Thymus (tissue), 11 donors: ENCODE results near the gene GATA2. TPM values are rescaled to one million over a fixed set of nuclear protein-coding genes. Genes with fewer than 3 reads are reported as not detected.

ENCODE experiments used
- DNase-seq, 9 donors: peaks; one replicate each; pipeline ENCODE4 v3.0.0-alpha.2; 2013; ENCODE audit warnings: low spot score in 9 of 9, low read depth in 6 of 9, missing footprints in 1 of 9
- H3K27ac ChIP-seq, 2 donors: one replicate each; pipeline ENCODE4 v1.5.1; 2013; ENCODE audit warnings: control low read depth in 1 of 2, low read depth in 1 of 2, low read length in 1 of 2, mild to moderate bottlenecking in 1 of 2, moderate library complexity in 1 of 2
- H3K27me3 ChIP-seq, 2 donors: one replicate each; pipeline ENCODE4 v1.5.1; 2013; ENCODE audit warnings: low read length in 1 of 2; ENCODE audit not compliant: control insufficient read depth in 2 of 2, insufficient read depth in 1 of 2
- H3K36me3 ChIP-seq, 2 donors: one replicate each; pipeline ENCODE4 v1.5.1; 2013; ENCODE audit warnings: low read length in 1 of 2, mild to moderate bottlenecking in 1 of 2, moderate library complexity in 1 of 2; ENCODE audit not compliant: control insufficient read depth in 2 of 2, insufficient read depth in 2 of 2
- H3K4me1 ChIP-seq, 2 donors: one replicate each; pipeline ENCODE4 v1.5.1; 2013; ENCODE audit warnings: low read length in 2 of 2; ENCODE audit not compliant: control insufficient read depth in 2 of 2, insufficient read depth in 2 of 2
- H3K4me3 ChIP-seq, 2 donors: one replicate each; pipeline ENCODE4 v1.5.1; 2013; ENCODE audit warnings: low read length in 2 of 2, control low read depth in 1 of 2, mild to moderate bottlenecking in 1 of 2
- H3K9me3 ChIP-seq, 2 donors: one replicate each; pipeline ENCODE4 v1.5.1; 2013; ENCODE audit warnings: low read length in 1 of 2, mild to moderate bottlenecking in 1 of 2; ENCODE audit not compliant: control insufficient read depth in 2 of 2, insufficient read depth in 1 of 2
- WGBS: extraction: QIAGEN DNeasy Blood & Tissue Kit; methylation state at CpG from one replicate; pipeline ENCODE4 v1.1.7; 2013; 5-methylcytosine and 5-hydroxymethylcytosine counted together
- polyA plus RNA-seq: library from polyadenylated mRNA; stranded (reverse); fragments of 200-250 nt; gene quantifications from one replicate; pipeline ENCODE4 v1.2.3, GENCODE V29; 2013
- total RNA-seq: library from RNA; stranded (reverse); fragments of 120-200 nt; gene quantifications from one replicate; pipeline ENCODE4 v1.2.4, GENCODE V29; 2013
- donor health status: healthy.

The GATA2 gene
- total and polyA plus RNA-seq, 2 donors, result 0.57 to 5.1 TPM

GRCh38 chr3:128490915-128491690, 1.9 kb downstream of the GATA2 start:
- no peaks in the 10 kb centered on the region for H3K36me3 ChIP-seq
- H3K27me3 ChIP-seq, result peaks cover 90 to 100% of the 10 kb centered on the region in 2 donors
- WGBS, result 9% methylated on average over 23 of the region's 23 CpGs
- peaks cover 16 to 42% of the 10 kb centered on the region in 2 donors for H3K4me1 ChIP-seq
- H3K4me3 ChIP-seq, result no peak overlapping the region
- peaks cover 0 to 10% of the 10 kb centered on the region in 2 donors for H3K9me3 ChIP-seq
- no peak for DNase-seq
- H3K27ac ChIP-seq, result no peak overlapping the region

- Histone ChIP-seq H3K4me3 (no peak overlapping the region), H3K27ac (no peak overlapping the region), H3K4me1 (peaks cover 16 to 42% of the 10 kb centered on the region in 2 donors), H3K27me3 (peaks cover 95 to 100% of the 10 kb centered on the region in 2 donors), H3K9me3 (peaks cover 0 to 10% of the 10 kb centered on the region in 2 donors), H3K36me3 (no peaks in the 10 kb centered on the region)
- WGBS, result 15% methylated on average over 10 of the region's 10 CpGs
- DNase-seq, result no peak
These were observed 2.4 kb downstream of the GATA2 start for GRCh38 chr3:128490650-128490914.

GRCh38 chr3:128489927-128490649, 2.9 kb downstream of the GATA2 start:
- no peak for DNase-seq
- Histone ChIP-seq H3K4me1 (peaks cover 16 to 42% of the 10 kb centered on the region in 2 donors), H3K27me3 (peaks cover 97 to 100% of the 10 kb centered on the region in 2 donors), H3K36me3 (no peaks in the 10 kb centered on the region), H3K27ac (no peak overlapping the region), H3K9me3 (peaks cover 0 to 10% of the 10 kb centered on the region in 2 donors), H3K4me3 (peak overlapping the region in 1 of 2 donors; percentile 14)
- WGBS, result 2% methylated on average over 61 of the region's 61 CpGs

GRCh38 chr3:128489674-128489926, 3.4 kb downstream of the GATA2 start:
- peaks cover 0 to 10% of the 10 kb centered on the region in 2 donors for H3K9me3 ChIP-seq
- peaks cover 97 to 100% of the 10 kb centered on the region in 2 donors for H3K27me3 ChIP-seq
- peak overlapping the region in 1 of 2 donors; percentile 14 for H3K4me3 ChIP-seq
- DNase-seq, result no peak
- WGBS, result under 1% methylated on average over 26 of the region's 26 CpGs
- no peak overlapping the region for H3K27ac ChIP-seq
- H3K36me3 ChIP-seq, result no peaks in the 10 kb centered on the region
- peaks cover 16 to 42% of the 10 kb centered on the region in 2 donors for H3K4me1 ChIP-seq

- under 1% methylated on average over 71 of the region's 71 CpGs for WGBS
- Histone ChIP-seq H3K27me3 (peaks cover 96 to 100% of the 10 kb centered on the region in 2 donors), H3K4me3 (peak overlapping the region in 1 of 2 donors; percentile 27), H3K9me3 (peaks cover 0 to 10% of the 10 kb centered on the region in 2 donors), H3K4me1 (peaks cover 16 to 42% of the 10 kb centered on the region in 2 donors), H3K27ac (no peak overlapping the region), H3K36me3 (no peaks in the 10 kb centered on the region)
- no peak for DNase-seq
These were observed 3.9 kb downstream of the GATA2 start for GRCh38 chr3:128488991-128489673.

GRCh38 chr3:128488636-128488990, 4.4 kb downstream of the GATA2 start:
- no peaks in the 10 kb centered on the region for H3K36me3 ChIP-seq
- no peak overlapping the region for H3K27ac ChIP-seq
- H3K4me3 ChIP-seq, result peak overlapping the region in 1 of 2 donors; percentile 27
- peaks cover 16 to 46% of the 10 kb centered on the region in 2 donors for H3K4me1 ChIP-seq
- peaks cover 95 to 100% of the 10 kb centered on the region in 2 donors for H3K27me3 ChIP-seq
- no peak for DNase-seq
- WGBS, result 3% methylated on average over 21 of the region's 21 CpGs
- peaks cover 0 to 10% of the 10 kb centered on the region in 2 donors for H3K9me3 ChIP-seq

- Histone ChIP-seq H3K4me1 (peaks cover 16 to 51% of the 10 kb centered on the region in 2 donors), H3K27ac (no peak overlapping the region), H3K4me3 (peak overlapping the region in 1 of 2 donors; percentile 20), H3K36me3 (no peaks in the 10 kb centered on the region), H3K27me3 (peaks cover 89 to 100% of the 10 kb centered on the region in 2 donors), H3K9me3 (peaks cover 0 to 10% of the 10 kb centered on the region in 2 donors)
- DNase-seq, result no peak
- 2% methylated on average over 68 of the region's 68 CpGs for WGBS
These were observed 5.0 kb downstream of the GATA2 start for GRCh38 chr3:128487813-128488635.

- peaks cover 89 to 100% of the 10 kb centered on the region in 2 donors for H3K27me3 ChIP-seq
- DNase-seq, result no peak
- no peaks in the 10 kb centered on the region for H3K36me3 ChIP-seq
- H3K4me3 ChIP-seq, result peak overlapping the region in 1 of 2 donors; percentile 20
- no peak overlapping the region for H3K27ac ChIP-seq
- peaks cover 16 to 54% of the 10 kb centered on the region in 2 donors for H3K4me1 ChIP-seq
- peaks cover 0 to 10% of the 10 kb centered on the region in 2 donors for H3K9me3 ChIP-seq
- 1% methylated on average over 18 of the region's 18 CpGs for WGBS
These were observed 5.5 kb downstream of the GATA2 start for GRCh38 chr3:128487538-128487812.
